HepG2 (cell line): Measurements from ENCODE around the gene MED13L. TPM values are rescaled to one million over a fixed set of nuclear protein-coding genes. Genes with fewer than 3 reads are reported as not detected.

ENCODE experiments used
- ATAC-seq: fragments of 200-7000 bp; cut with Tn5 transposase; 3 replicates; pipeline ENCODE4 v1.9.1; 2020; ENCODE audit warnings: mild to moderate bottlenecking, moderate library complexity
- BruUV-seq: library from RNA; stranded (reverse); fragments of 400-500 nt; replicated peaks from 2 replicates; lab custom pipeline; 2021; lab: Mats Ljungman, UMichigan
- CTCF ChIA-PET: fragments of 300-600 bp; formaldehyde crosslinking; extraction: SDS; loops from one replicate; lab custom pipeline; 2021; ENCODE audit warnings: low total read pairs, inconsistent platforms, low intra/inter-chr PET ratio; lab: Yijun Ruan, JAX
- POLR2A ChIA-PET: fragments of 350-600 bp; sonication (Branson Sonifier 250); formaldehyde crosslinking; loops from one replicate; lab custom pipeline; 2020; ENCODE audit warnings: antibody characterized with exemption, inconsistent platforms; lab: Yijun Ruan, JAX
- DNase-seq: peaks from one replicate; pipeline ENCODE4 v3.0.0-alpha.2; 2015; ENCODE audit warnings: low spot score
- FAIRE-seq: peaks from 3 replicates; lab custom pipeline; 2011; peaks lifted over from hg19 to GRCh38; lab: Jason Lieb, UNC
- H2AFZ ChIP-seq: one replicate; pipeline ENCODE4 v1.6.1; 2011; ENCODE audit warnings: low read length, inconsistent platforms
- H3K27ac ChIP-seq: fragments of 300-600 bp; 3 replicates; pipeline ENCODE4 v1.8.0; 2011; ENCODE audit warnings: mixed run types, mild to moderate bottlenecking, mixed read lengths, low read length, inconsistent platforms; ENCODE audit not compliant: insufficient read depth; ENCODE audit errors: extremely low read length
- H3K27me3 ChIP-seq, 2 experiments: fragments of 200-600 bp in 1 of 2; 2 replicates in 1 of 2; 3 replicates in 1 of 2; pipeline versions ENCODE4 v1.6.0 to v1.8.0; 2011; ENCODE audit warnings: low read length in 2 of 2, mild to moderate bottlenecking in 2 of 2, moderate library complexity in 2 of 2, inconsistent platforms in 1 of 2; ENCODE audit not compliant: insufficient read depth in 2 of 2, control insufficient read depth in 1 of 2
- H3K36me3 ChIP-seq, 2 experiments: fragments of 200-600 bp in 1 of 2; replicated peaks in 1 of 2; 2 replicates in 1 of 2; 3 replicates in 1 of 2; pipeline versions ENCODE4 v1.5.1 to v1.8.0; 2011; ENCODE audit warnings: low read length in 2 of 2, inconsistent platforms in 1 of 2; ENCODE audit not compliant: insufficient read depth in 2 of 2, control insufficient read depth in 1 of 2
- H3K4me1 ChIP-seq: 2 replicates; pipeline ENCODE4 v1.5.1; 2012; ENCODE audit warnings: low read length, inconsistent platforms; ENCODE audit not compliant: insufficient read depth
- H3K4me2 ChIP-seq: 2 replicates; pipeline ENCODE4 v1.6.0; 2011; ENCODE audit warnings: low read depth, low read length, inconsistent platforms
- H3K4me3 ChIP-seq, 3 experiments: fragments of 200-600 bp in 1 of 3; sonication (generic), shearing (Covaris generic) in 1 of 3; replicated peaks in 1 of 3; 2 replicates each; pipeline ENCODE4 v1.5.1; 2011 to 2016; ENCODE audit warnings: low read length in 3 of 3, inconsistent platforms in 2 of 3, low read depth in 2 of 3, mild to moderate bottlenecking in 2 of 3, control low read depth in 1 of 3, mixed read lengths in 1 of 3; ENCODE audit not compliant: insufficient read depth in 1 of 3
- H3K79me2 ChIP-seq: one replicate; pipeline ENCODE4 v1.6.1; 2011; ENCODE audit warnings: low read length, inconsistent platforms; ENCODE audit not compliant: insufficient read depth
- H3K9ac ChIP-seq: 2 replicates; pipeline ENCODE4 v1.6.0; 2011; ENCODE audit warnings: mild to moderate bottlenecking, low read depth, low read length, inconsistent platforms; ENCODE audit not compliant: insufficient read depth
- H3K9me3 ChIP-seq: 2 replicates; pipeline ENCODE4 v1.5.1; 2012; ENCODE audit warnings: mild to moderate bottlenecking, low read length
- H4K20me1 ChIP-seq: 2 replicates; pipeline ENCODE4 v1.6.0; 2011; ENCODE audit warnings: inconsistent platforms, mild to moderate bottlenecking, low read length, moderate library complexity; ENCODE audit not compliant: insufficient read depth
- LCORL ChIP-seq, 2 experiments: fragments of 450-650 bp in 1 of 2; sonication (generic) in 1 of 2; formaldehyde crosslinking in 1 of 2; IDR thresholded peaks; 2 replicates each; pipeline versions ENCODE4 v1.5.0 to v1.6.1; 2017 to 2020; ENCODE audit warnings: antibody characterized with exemption in 1 of 2, missing genetic modification reagents in 1 of 2
- NR1H2 ChIP-seq: sonication (generic); formaldehyde crosslinking; IDR thresholded peaks from 2 replicates; pipeline ENCODE4 v1.8.1; 2022; ENCODE audit warnings: low read depth, missing genetic modification reagents, borderline replicate concordance
- PATZ1 ChIP-seq: sonication (generic); formaldehyde crosslinking; IDR thresholded peaks from 2 replicates; pipeline ENCODE4 v1.4.0; 2020; ENCODE audit warnings: missing genetic modification reagents
- PRDM4 ChIP-seq: sonication (generic); formaldehyde crosslinking; IDR thresholded peaks from 2 replicates; pipeline ENCODE4 v1.9.0; 2021; ENCODE audit warnings: missing genetic modification reagents, borderline replicate concordance
- RNF2 ChIP-seq: fragments of 450-650 bp; conservative IDR thresholded peaks from 2 replicates; pipeline ENCODE4 v1.6.1; 2016; ENCODE audit warnings: low read depth
- SIX4 ChIP-seq: sonication (generic); formaldehyde crosslinking; IDR thresholded peaks from 2 replicates; pipeline ENCODE4 v1.4.0; 2020; ENCODE audit warnings: missing genetic modification reagents
- SMYD3 ChIP-seq: sonication (generic); formaldehyde crosslinking; IDR thresholded peaks from 2 replicates; pipeline ENCODE4 v1.8.1; 2023; ENCODE audit warnings: mild to moderate bottlenecking, missing genetic modification reagents
- TCF7L2 ChIP-seq: IDR thresholded peaks from 2 replicates; pipeline ENCODE4 v1.6.1; 2011; ENCODE audit warnings: mild to moderate bottlenecking, low read depth, low read length, moderate library complexity
- ZFP41 ChIP-seq: sonication (generic); formaldehyde crosslinking; IDR thresholded peaks from 2 replicates; pipeline ENCODE4 v1.4.0; 2020; ENCODE audit warnings: mild to moderate bottlenecking, missing genetic modification reagents, borderline replicate concordance
- ZNF30 ChIP-seq: sonication (generic); formaldehyde crosslinking; IDR thresholded peaks from 2 replicates; pipeline ENCODE4 v1.5.0; 2020; ENCODE audit warnings: mild to moderate bottlenecking, missing genetic modification reagents
- ZNF724P ChIP-seq: sonication (generic); formaldehyde crosslinking; IDR thresholded peaks from 2 replicates; pipeline ENCODE4 v1.8.0; 2022; ENCODE audit warnings: missing genetic modification reagents, borderline replicate concordance
- WGBS: methylation state at CpG from one replicate; pipeline ENCODE4 v1.1.6; 2017; ENCODE audit warnings: low lambda C conversion rate; 5-methylcytosine and 5-hydroxymethylcytosine counted together
- in situ Hi-C: cut with HindIII; loops from 2 replicates; pipeline ENCODE4 v1.10.0; 2017; ENCODE audit warnings: low pct_unique_long_range_greater_than_20kb; ENCODE audit not compliant: extremely low pct_ligation_motif_present
- intact Hi-C: fragments of 100-400 bp; cut with micrococcal nuclease; formaldehyde crosslinking; loops from one replicate; pipeline ENCODE4 v1.10.0; 2022; ENCODE audit not compliant: unreplicated experiment
- polyA plus RNA-seq, 8 experiments: library from polyadenylated mRNA; depleted of rRNA in 3 of 8; stranded (reverse) in 7 of 8; unstranded in 1 of 8; fragments of >200 nt; fragmentation: Illumina TruSeq in 4 of 8; extraction: Trizol in 4 of 8; gene quantifications; 2 replicates each; pipeline versions ENCODE4 v1.2.1 to v1.2.3, GENCODE V29; 2011 to 2016; ENCODE audit warnings: low read depth in 4 of 8, missing spikeins in 1 of 8, mixed read lengths in 1 of 8; ENCODE audit not compliant: insufficient read depth in 1 of 8
- total RNA-seq, 5 experiments: library from RNA; depleted of rRNA; stranded (reverse); fragments of >200 nt; fragmentation: Illumina TruSeq; extraction: Trizol; gene quantifications; 2 replicates each; pipeline ENCODE4 v1.2.3, GENCODE V29; 2016; ENCODE audit warnings: low read depth in 1 of 5
- TF ChIP-seq, protein P1 (sequence below): sonication (generic); formaldehyde crosslinking; IDR thresholded peaks from 2 replicates; pipeline ENCODE4 v1.4.0; 2020; ENCODE audit warnings: missing genetic modification reagents, borderline replicate concordance
- TF ChIP-seq, protein P2 (sequence below): sonication (generic); formaldehyde crosslinking; IDR thresholded peaks from 2 replicates; pipeline ENCODE4 v1.4.0; 2020; ENCODE audit warnings: missing genetic modification reagents, borderline replicate concordance

The MED13L gene
- total and polyA plus RNA-seq, 2 of the 13 experiments (the other 11 are each of a cell fraction or from before 2014, with no cell fraction given) = 24.8 to 38.9 TPM

- BruUV-seq = no TSS peak
- no peak overlapping the region for H3K4me3 ChIP-seq
- intact Hi-C loops = no loop called here
- WGBS = 82% methylated on average over 6 of the region's 6 CpGs
- in situ Hi-C loops = no loop called here
- no peaks in the 10 kb centered on the region for H3K9me3 ChIP-seq
- H3K79me2 ChIP-seq = peaks cover 94% of the 10 kb centered on the region
- peaks cover 30% of the 10 kb centered on the region for H4K20me1 ChIP-seq
- no peak overlapping the region for H3K27ac ChIP-seq
- H3K4me2 ChIP-seq = no peak overlapping the region
- H2AFZ ChIP-seq = no peak overlapping the region
- no peak for FAIRE-seq
- POLR2A ChIA-PET = no interaction called here
- no peak overlapping the region for H3K9ac ChIP-seq
- H3K27me3 ChIP-seq = no peaks in the 10 kb centered on the region
- CTCF ChIA-PET = no interaction called here
- no peaks in the 10 kb centered on the region for H3K36me3 ChIP-seq
- no peak for DNase-seq
- H3K4me1 ChIP-seq = peaks cover 52% of the 10 kb centered on the region
- no peak for ATAC-seq
- TF ChIP-seq ZNF724P = no peak
- TF ChIP-seq, protein P1, sequence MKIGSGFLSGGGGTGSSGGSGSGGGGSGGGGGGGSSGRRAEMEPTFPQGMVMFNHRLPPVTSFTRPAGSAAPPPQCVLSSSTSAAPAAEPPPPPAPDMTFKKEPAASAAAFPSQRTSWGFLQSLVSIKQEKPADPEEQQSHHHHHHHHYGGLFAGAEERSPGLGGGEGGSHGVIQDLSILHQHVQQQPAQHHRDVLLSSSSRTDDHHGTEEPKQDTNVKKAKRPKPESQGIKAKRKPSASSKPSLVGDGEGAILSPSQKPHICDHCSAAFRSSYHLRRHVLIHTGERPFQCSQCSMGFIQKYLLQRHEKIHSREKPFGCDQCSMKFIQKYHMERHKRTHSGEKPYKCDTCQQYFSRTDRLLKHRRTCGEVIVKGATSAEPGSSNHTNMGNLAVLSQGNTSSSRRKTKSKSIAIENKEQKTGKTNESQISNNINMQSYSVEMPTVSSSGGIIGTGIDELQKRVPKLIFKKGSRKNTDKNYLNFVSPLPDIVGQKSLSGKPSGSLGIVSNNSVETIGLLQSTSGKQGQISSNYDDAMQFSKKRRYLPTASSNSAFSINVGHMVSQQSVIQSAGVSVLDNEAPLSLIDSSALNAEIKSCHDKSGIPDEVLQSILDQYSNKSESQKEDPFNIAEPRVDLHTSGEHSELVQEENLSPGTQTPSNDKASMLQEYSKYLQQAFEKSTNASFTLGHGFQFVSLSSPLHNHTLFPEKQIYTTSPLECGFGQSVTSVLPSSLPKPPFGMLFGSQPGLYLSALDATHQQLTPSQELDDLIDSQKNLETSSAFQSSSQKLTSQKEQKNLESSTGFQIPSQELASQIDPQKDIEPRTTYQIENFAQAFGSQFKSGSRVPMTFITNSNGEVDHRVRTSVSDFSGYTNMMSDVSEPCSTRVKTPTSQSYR (CRISPR knock-in tag) = no peak
- no peak for TF ChIP-seq TCF7L2
- TF ChIP-seq PATZ1 (CRISPR knock-in tag) = no peak
- TF ChIP-seq NR1H2 = no peak
- TF ChIP-seq SIX4 (CRISPR knock-in tag) = no peak
- TF ChIP-seq ZFP41 = no peak
- TF ChIP-seq ZNF30 (CRISPR knock-in tag) = no peak
- TF ChIP-seq, protein P2, sequence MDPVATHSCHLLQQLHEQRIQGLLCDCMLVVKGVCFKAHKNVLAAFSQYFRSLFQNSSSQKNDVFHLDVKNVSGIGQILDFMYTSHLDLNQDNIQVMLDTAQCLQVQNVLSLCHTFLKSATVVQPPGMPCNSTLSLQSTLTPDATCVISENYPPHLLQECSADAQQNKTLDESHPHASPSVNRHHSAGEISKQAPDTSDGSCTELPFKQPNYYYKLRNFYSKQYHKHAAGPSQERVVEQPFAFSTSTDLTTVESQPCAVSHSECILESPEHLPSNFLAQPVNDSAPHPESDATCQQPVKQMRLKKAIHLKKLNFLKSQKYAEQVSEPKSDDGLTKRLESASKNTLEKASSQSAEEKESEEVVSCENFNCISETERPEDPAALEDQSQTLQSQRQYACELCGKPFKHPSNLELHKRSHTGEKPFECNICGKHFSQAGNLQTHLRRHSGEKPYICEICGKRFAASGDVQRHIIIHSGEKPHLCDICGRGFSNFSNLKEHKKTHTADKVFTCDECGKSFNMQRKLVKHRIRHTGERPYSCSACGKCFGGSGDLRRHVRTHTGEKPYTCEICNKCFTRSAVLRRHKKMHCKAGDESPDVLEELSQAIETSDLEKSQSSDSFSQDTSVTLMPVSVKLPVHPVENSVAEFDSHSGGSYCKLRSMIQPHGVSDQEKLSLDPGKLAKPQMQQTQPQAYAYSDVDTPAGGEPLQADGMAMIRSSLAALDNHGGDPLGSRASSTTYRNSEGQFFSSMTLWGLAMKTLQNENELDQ (CRISPR knock-in tag) = no peak
- TF ChIP-seq SMYD3 = no peak
- no peak for TF ChIP-seq RNF2
- no peak for TF ChIP-seq PRDM4
- TF ChIP-seq LCORL (IDR thresholded peaks at IDR 0.05) = no peak
- TF ChIP-seq LCORL (CRISPR knock-in tag; IDR thresholded peaks at IDR 0.05) = no peak
Measured at GRCh38 chr12:116266631-116267349, 10.7 kb downstream of the MED13L start.
